GM18526 (cell line): ENCODE results near the gene PRR7.
A peak's percentile ranks its signal among the peaks of the same experiment; 100 is the strongest.

Source experiments
- POLR2A ChIP-seq: IDR thresholded peaks from 3 replicates; pipeline ENCODE4 v1.6.1; 2011; ENCODE audit not compliant: insufficient read length; ENCODE audit errors: extremely low read depth

Gene PRR7

DNA sequence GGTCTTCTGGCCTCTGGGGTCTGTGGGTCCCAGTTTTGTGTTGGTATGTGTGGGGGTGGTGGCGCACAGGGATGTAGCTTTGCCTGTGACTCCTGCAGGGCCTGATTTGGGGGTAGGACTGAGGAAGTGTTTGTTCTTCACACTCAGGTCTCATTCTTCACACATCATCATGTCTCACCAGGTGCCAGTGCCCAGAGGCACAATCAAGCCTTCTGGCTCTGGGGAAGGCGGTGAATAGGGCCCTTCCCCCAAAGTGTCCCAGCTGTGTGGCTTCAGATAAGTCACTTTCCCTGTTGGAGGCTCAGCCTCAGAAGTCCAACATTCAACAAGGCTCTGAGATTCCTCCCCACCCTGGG lies 21.7 kb downstream of the PRR7 start:
- TF ChIP-seq POLR2A = no peak

DNA sequence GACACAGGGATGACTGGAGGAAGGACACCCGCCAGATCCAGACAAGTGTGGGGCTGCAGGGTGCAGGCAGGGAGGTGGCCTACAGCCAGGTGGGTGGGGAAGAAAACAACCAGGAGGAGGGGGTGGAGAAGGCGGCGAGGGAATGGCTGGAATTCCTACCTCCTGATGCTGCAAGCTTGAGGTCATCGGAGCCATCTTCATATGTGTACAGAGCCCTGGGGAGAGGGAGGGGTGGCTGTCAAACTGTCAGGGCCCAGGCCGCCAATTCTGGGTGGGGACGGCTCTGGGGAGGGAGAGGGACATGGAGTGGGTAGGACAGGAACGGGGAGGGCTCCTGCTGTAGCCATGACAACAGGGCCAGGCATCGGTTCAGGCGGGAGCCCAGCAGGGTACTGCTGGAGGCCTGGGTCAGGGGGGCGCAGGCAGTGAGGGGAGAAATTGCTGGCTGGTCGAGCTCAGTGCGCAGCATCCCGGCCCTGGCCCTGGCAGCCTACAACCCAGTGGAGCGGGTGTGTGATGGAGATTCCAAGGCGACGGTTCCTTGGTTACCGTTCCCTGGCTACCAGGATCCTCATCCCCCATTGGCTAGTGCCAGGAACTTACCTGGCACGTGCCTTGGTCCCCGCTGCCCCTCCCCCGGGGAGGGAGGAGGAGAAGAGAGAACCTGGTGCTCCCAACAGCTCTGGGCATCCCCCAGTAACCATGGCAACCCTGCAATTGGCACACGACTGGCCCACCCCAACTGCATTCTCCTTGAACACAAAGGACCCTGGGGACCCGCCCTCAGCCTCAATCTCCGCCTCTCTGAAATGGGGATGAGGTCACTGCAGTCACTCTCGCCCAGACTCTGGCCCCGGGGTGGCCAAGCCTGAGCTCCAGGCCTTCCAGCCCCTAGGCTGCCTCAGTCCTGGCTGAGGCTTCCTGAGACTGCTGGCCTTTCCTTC lies 22.3 kb downstream of the PRR7 start:
- TF ChIP-seq POLR2A = no peak

DNA sequence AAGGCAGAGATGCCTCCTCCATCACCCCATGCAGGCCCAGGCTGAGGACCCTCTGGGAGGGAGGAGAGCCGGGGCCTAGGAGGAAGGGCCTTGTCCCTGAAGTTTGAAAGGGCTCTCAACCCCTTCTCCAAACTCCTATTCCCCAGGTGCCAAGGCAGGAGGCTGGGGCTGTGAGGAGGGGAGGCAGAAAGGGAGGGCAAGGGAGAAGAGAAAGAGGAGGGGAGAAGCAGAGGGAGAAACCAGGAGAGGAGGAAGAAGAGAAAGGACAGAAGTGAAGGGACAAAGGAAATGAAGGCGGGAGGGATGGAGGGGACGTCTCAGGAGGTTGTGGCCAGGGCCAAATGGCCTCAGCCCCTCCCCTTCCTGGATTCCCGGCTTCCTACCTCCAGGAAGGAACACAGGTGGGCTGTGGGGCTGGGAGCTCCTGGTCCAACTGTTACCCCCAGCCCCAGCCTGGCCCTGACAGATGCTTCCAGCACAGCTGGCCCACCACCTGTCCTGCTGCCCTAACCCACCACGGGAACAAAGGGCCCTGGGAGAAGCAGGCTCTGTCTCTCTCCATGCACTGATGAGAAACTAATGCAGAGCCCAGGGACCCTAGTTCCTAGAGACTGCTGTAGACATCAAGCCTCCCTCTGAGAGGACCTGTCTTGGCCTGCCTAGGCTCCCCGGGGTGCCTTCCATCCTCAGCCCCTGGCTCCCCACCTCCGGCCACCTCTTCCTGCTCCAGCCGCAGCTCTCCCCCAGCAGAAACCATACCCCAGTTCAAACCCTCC lies 23.3 kb downstream of the PRR7 start:
- no peak for TF ChIP-seq POLR2A

DNA sequence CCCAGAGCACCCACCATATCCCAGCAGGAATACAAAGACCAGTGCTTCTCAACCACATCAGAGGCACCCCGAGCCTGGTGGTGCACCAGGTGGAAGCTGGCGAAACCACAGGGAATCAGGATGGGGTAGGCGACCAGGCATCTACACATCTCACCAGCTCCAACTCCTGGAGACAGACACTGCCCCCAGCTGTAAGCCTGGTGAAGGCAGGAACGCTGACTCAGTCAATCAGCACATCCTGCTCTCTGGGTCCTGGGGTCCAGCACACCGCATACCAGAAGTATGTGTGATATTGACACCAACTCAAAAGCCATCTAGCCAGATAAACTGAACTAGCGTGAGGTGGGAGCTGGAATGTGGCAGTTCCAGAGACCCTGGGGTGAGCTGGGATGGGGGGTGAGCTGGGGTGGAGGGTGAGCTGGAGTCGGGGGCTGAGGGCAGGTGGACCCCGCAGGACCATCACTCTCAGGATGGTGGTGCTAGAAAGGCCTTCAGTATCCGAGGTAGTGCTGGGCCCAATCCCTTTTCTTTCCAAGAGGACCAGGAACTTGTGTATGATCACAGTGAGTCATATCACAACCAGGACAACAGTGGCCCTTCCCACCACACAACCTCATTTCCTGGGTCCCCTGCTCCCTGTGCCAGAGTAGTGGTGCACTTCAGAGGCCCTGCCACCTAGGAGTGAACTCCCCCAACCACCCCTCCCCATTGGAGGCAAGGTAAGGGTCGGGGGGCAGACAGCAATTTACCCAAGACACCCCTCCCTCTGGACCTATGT lies 24.3 kb downstream of the PRR7 start:
- no peak for TF ChIP-seq POLR2A

DNA sequence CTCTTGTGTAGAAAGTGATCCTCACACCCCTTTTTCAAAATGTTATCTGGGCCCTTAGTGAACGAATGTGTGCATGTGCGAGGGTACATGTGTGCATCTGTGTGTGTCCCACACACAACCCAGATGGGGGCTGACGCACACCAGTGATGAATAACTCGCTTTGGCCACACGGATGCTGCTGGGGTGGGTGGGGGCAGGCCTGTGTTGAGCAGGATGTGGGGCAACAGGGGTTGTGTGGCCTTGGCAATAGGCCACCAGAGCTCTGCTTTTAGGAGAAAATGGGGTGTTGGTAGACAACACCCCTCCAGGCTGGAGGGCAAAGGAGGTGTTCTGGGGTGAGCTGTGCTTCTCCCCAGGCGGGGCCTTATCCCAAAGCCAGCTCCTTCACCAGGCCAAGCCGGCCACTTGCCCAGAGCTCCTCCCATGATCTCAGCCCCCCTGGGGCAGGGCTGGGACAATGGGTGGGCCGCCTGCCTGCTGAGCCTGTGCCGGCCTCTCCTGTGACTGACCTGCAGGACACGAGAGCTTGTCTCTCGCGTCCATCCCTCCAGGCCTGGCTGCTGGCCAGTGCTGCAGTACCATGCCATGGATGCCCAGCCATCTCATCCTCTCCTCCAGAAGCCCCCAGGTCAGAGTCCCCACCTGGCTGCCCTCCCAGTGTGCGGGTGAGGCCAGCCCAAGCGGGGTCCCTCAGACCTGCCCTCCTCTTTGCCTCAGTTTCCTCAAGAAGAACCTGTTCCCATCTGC lies 25.2 kb downstream of the PRR7 start:
- no peak for TF ChIP-seq POLR2A

DNA sequence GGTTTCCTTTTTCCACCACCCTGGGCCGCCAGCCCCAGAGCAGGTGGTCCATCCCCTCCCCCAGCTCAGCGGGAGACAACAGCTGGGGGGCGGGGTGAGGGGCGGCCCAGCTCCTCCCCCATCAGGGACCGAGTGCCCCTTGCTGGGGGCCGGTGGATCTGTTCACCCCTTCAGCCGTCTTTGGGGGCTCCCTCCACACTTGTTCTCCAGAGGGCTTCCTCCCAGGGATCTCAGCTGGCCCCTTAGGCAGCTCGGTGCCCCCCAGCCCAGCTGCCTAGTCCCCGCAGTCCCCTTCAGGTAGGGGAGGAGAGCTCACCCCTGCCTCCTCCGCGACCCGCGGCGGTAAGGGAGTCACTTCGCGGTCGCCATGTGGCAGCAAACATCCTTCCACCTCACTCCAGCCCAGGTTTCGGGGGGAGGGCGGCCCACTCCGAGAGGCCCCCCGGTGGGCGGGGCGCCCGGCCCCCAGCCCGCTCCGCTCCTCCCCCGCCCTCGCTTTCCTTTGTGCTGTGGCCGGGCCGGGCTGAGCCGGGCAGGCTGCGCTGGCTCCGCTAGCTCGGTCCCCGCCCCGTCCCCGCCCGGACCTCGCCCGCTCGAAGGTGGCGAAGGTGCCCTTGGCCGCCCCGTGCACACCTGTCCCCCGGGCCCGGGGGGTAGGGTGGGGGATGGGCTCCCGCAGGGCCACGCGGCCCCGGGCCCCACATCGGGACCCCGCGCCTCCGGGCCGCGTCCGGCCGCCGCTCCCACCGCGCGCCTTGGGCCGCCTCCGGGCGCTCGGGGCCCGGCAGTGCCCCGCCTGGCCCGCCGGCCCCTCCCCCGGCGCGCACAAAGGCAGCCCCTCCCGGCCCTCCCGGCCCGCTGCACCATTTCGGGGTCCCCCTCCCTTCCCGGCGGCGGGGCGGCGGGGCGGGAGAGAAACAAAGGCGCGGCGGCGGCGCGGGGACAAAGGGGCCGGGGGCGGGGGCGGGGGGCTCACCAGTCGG lies 26.1 kb downstream of the PRR7 start:
- TF ChIP-seq POLR2A = peak; percentile 50

DNA sequence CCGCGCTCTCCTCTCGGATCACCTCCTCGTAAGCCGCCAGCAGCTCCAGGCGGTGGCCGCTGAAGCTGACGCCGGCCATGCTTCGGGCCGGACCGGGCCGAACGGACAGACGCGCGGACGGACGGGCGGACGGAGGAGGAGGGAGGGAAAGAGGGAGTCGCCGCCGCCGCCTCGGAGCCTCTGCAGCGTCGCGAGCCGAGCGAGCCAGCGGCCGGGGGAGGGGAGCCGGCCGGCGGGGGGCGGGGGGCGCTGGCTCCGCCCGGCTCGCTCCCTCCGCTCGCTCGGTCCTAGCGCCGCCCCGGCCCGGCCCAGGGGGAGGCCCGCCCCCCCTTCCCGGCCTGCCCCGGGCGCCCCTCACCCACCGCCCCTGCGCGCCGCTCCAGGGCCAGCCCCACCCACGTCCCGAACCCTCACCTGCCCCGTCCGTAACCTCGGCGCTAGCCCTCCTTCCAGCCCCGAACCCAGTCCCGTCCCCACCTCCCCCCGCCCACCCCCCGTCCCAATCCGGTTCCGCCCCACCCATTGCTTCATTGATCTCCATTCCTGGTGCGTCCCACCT lies 26.9 kb downstream of the PRR7 start, which contains the start of gene DBN1:
Gene DBN1 (minus strand): TSS at position 192 of the 559 bp plus-strand sequence. CDS start 113 bp downstream, at position 79.
- peak; percentile 5 for TF ChIP-seq POLR2A

DNA sequence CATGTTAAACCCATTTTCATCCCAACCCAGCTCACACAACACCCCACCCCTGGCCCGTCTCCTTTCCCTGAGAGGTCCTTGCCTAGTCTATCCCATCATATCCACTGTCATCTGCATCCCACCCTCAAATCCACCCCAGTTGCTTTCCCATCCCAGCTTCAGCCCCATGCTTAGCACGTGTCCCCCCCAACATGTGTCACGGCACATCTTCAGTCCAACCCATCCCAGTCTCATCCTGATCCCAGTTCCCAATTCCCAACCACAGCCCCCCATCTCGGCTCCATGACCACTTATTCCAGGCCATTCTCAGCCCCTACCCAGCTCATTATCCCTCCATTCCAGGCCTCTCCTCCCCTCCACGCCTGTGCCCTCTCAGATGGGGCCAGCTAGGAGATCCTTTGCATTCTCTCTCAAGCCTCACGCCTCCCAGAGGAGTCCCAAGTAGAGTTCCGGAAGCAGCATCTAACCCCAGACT lies 27.4 kb downstream of the PRR7 start:
- TF ChIP-seq POLR2A = no peak

DNA sequence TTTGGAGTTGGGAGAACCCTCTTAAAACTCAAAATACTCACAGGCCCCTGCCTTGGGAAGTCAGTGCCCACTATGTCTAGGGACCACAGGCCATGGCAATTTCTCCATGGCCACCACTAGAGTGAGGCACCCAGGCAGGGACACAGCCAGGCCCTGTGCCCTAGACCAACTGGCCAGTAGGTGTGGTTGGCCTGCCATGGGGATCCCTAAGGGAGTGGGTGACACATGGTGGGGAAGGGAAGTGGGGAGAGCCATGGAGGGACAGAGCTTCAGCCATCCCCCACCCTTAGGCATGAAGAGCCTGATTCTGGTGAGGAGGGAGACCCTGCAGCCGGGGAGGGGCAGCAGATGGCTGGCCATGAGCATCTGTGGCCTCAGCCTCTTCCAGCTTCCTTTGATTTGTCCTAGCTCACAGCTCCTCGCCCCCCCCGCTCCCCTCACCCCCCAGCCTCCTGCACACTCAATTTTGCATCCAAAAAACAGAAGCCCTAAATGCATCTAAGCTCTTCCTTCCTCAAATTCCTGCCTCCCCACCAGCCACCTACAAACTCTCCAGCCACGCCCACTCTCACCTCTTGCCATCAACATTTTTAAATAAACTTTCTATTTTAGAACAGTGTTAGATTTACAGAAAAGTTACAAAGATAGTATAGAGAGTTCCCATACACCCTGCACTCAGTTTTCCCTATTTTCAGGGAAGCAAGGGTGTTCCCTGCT lies 28.4 kb downstream of the PRR7 start:
- no peak for TF ChIP-seq POLR2A

DNA sequence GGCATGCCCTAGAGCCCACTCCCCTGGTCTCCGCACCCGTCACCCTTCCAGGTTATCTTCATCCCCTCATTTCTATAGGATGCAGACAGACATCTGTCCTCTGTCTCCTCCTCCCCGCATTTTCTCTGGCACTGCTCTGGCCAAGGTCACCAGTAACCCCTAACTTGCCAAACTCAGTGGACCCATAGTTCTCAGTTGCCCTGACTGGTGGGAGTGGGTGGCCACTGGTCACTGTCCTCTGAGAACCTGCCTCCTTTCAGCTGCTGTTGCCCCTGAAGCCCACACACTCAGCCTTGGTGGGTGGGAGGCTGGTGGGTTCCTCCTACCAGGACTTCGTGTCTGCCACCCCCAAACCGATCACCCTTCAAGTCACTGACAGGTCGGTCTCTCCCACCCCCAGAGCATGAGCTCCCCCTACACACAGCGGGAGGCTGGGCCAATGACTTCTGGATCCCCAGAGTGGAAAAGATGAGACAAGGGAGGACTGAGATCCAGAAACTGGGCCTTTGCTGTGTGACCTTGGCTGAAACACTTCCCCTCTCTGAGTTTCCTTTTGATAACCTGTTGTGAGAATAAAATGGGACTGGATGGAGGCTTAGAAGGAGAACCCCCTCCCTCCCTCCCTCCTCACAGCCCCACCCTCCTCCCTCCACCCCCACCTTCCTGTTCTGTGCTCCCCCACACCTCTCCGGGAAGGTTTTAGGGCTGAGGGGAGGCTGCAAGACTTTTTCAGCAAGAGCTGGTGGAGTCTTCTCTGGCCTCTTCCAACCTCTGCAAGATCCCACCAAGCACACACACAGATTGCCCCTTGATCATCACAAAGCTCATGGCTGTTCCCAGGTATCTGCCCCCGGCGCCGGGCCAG lies 29.2 kb downstream of the PRR7 start:
- no peak for TF ChIP-seq POLR2A

DNA sequence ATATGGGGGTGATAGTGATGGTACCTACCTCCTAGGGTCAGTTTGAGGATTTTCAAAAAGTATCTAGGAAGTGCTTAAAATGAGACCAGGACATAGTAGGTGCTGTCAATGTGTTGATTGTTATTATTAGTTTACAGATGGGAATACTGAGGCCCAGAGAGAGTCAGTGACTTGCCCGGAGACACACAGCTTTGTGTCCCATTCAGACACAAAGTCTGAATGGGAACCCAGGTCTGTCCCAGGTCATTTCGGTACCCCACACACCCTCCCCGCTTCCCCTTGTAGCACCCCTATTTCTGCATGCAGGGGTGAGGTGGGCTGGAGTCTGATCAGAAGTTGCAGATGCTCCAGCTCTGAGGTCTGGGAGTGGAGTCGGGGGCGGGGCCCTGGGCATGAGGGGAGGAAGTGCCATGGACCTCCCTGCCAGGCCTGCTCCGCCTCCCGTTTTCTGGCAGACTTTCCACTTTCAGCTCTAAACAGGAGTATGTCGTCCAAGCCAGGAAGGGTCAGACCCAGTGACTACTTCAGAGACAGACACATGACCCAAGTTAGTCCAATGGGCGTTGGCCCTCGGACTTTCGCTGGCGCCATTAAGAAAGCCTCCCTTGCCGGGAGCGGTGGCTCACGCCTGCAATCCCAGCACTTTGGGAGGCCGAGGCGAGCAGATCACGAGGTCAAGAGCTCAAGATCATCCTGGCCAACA lies 30.1 kb downstream of the PRR7 start:
- no peak for TF ChIP-seq POLR2A
